Activated effector memory CD4-positive, alpha-beta T cell treated with Interleukin-2 at 50 U/mL for 16 hours (primary cell): ENCODE measurements around the gene OR5H2.
"Not testable (repeated sequence)": the region's sequence is repeated elsewhere in the genome, so short reads cannot be mapped to it uniquely, and the experiment has no call there.

Experiments used
- DNase-seq: peaks from one replicate; pipeline ENCODE4 v3.0.0-alpha.2; 2020

The OR5H2 gene

DNA sequence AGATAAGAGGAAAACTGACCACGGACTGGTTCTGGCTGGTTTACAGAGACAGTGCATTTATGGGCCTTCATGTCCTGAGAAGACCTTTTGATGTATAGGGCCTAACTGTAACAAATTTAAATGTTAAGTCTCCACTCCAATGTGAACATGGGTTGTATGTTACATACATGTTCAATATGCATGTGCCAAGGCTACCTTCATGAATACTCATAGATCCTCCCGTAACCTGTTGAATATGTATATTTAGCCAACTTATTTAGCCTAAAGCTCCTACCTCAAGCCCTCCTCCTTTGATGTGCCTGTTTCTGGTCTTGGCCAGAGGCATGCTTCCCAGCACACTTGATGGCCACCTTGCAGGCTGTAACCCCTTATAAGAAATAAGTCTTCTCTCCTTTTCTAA, at the start of gene OR5H2:
TSS of gene OR5H2 (plus strand) at position 301 of the 400 bp plus-strand sequence. CDS start 398 bp downstream, outside the sequence.
- no peak for DNase-seq

DNA sequence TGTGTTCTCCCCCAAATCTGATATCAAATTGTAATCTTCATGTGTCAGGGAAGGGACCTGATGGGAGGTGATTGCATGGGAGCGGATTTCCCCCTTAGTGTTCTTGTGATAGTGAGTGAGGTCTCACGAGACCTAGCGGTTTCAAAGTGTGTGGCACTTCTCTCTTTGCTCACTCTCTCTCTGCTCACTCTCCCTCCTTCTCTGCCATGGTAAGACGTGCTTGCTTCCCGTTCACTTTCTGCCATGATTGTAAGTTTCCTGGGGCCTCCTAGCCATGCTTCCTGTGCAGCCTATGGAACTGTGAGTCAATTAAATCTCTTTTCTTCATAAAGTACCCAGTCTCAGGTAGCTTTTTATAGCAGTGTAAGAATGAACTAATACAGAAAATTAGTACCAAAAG, 48.8 kb upstream of the OR5H2 start:
- DNase-seq: no peak

DNA sequence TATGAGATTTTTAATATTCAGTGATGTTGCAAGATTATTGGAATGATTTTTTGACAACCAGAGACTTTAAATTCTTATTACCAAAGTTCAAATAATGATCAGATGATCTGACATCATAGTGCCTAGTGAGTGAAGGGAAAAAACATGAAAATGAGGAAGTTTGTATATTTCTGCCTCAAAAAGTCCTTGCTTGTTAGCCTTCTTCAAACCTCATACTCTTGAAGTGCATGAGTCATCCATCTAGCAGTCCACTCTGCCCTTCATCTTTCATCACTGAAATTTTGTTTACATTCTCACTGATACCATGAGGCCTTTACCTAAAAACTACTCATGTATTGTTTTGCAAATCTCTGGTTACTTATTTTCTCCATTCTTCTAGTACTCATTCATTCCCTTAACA, 42.2 kb upstream of the OR5H2 start:
- DNase-seq: no peak

DNA sequence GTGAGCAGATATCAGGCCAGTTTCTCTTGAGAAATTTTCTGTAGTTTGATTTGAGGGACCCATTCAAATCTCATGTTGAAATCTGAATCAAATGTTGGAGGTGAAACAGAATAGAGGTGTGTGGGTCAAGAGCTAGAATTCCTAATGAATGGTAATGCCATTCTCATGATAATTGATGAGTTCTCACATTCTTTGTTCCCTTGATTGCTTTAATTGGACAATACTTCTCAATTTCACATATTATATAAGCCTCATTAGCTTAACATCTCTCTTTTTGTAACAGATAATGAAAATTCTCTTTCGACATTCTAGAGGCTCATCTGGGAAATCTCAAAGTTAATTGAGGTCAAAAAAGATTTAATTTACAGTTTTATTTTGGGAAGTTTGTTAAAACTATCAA, 40.1 kb upstream of the OR5H2 start:
- no peak for DNase-seq

DNA sequence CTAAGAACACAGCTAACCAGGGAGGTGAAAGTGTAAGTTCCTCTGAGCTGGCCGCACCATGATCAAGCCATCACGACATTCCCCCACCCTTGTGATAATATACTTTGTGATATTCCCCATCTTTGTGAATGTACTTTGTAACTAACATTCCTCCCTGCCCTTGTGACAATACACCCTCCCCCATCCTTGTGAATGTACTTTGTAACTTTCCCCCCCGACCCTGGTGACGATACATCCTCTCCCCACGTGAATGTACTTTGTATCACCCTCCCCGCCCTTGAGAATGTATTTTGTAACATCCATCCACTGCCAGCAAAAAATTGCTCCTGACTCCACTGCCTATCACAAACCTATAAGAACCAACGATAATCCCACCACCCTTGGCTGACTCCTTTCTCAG, 38.5 kb upstream of the OR5H2 start:
- no peak for DNase-seq

DNA sequence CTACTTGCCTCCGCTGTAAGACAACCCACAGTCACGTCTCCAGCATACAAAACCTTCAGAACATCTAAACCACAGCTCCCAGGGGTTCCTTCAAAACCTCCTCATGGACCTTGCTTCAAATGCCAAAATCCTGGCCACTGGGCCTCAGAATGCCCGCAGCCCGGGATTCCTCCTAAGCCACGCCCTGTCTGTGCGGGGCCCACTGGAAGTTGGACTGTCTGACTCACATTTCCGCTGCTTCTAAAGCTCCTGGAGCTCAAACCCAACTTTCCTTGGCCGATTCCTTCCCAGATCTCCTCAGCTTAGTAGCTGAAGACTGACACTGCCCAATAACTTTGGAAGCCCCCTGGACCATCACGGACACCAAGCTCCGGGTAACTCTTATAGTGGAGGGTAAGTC, 36.2 kb upstream of the OR5H2 start:
- no peak for DNase-seq

DNA sequence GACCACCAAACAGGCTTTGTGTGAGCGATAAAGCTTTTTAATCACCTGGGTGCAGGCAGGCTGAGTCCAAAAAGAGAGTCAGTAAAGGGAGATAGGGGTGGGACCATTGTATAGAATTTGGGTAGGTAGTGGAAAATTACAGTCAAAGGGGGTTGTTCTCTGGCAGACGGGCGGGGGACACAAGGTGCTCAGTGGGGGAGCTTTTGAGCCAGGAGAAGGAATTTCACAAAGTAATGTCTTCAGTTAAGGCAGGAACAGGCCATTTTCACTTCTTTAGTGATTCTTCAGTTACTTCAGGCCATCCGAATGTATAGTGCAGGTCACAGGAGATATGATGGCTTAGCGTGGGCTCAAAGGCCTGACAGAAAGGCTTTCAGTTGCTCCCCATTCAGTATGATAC, 26.3 kb upstream of the OR5H2 start:
- DNase-seq: not testable (repeated sequence)

DNA sequence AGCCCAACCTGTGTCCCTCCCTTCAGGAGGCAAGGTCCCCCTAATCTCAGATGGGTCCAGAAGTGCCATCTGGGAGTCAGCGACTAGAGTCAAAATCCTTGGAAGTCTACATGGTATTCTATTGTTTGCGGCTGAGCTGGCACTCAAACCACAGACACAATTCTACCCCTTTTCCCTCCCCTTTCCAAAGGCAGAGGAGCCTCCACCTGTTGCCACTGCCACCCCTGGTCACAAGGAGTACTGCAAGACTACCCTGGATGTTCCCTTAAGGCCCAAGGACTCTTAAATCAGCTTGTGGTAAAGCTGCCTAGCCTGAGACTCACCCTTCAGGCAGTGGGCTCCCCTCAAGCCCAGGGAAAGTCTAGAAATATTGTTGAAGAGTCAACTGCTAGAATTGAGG, 22.6 kb upstream of the OR5H2 start:
- no peak for DNase-seq

DNA sequence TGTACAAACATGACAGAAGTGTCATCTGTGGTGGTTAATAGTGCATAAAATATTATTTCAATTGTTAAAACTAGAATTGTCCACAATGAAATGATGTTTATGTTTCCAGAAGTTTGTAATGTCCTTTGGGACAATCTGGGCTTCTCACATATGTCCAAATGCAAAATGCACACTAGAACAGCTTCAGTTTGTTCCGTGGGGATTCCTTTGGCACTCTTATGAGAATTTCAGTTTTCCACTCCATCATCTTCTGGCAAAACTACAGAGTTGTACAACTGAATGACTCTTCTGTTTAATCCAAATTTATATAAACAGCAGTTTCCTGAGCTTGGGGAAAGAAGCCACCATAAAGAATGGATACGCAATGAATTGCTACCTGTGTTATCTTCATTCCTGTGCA, 20.3 kb upstream of the OR5H2 start:
- no peak for DNase-seq

DNA sequence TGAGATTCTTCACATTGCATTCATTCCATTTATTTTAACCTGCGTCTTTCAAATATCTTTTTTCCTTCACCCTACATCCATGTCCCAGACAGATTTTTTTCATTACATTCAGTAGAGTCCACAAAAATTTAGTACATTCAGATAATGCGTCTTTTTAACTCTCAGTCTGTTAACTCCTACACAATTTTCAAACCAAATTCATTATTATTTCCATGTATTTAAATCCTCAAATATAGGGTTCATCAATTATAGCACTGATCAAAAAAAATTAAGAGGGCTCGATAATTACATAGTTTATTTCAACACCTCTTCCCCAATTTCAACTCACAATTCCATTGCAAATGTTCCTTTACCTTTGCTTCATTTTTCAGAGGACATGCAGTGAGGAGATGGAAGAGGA, 18.4 kb upstream of the OR5H2 start, which contains the start of gene OR5H6:
TSS of gene OR5H6 (plus strand) at position 301 of the 400 bp plus-strand sequence. CDS start at position 390, 89 bp downstream.
- DNase-seq: no peak

DNA sequence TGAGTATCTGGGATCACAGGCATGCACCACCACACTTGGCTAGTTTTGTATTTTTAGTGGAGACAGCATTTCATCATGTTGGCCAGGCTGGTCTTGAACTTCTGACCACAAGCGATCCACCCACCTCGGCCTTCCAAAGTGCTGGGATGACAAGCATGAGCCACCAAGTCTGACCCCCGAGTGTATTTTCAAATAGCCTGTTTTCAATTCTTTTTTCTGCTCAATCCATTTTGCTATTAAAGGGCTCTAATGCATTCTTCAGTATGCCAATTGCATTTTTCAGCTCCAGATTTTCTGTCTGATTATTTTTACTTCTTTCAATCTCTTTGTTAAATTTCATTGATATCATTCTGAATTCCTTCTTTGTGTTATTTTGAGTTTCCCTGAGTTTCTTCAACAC, 12.5 kb upstream of the OR5H2 start:
- no peak for DNase-seq

DNA sequence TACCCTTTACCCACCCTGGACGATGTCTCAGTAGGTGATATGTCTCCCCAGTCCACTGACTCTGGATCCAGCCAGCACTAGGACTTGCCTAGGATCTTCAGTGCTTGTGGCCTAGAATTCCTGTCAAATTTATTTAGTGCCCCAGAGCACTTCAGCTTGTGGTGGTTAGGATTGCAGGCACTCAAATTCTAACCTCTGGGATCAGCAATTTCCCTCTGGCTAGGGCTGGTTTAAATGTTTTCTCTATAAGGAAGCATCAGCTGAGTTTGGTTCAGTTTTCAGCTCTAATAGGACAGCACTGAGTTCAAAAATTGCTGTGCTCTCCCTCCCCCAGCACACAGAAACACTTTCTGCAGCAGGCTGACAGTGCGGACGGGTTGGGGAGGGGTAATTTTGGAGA, 10.2 kb upstream of the OR5H2 start:
- no peak for DNase-seq

DNA sequence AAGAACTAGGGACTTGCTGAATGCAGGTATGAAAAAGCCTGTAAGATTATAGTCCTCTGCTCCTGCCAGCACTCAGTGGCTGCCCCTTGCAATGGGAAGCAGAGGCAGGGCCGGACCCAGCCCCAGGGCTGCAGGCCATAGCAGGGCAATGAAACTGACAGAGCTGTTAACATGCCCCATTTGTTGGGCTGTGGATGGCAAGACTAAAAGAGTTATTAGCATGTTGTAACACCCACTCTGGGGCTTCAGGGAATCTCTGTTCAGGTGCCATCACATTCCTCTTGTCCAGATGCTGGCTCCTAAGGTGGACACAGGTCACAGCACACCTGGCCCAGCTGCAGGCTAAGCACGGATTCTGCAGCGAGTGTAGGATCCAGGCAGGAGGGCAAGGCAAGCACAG, 7.4 kb upstream of the OR5H2 start:
- DNase-seq: no peak

DNA sequence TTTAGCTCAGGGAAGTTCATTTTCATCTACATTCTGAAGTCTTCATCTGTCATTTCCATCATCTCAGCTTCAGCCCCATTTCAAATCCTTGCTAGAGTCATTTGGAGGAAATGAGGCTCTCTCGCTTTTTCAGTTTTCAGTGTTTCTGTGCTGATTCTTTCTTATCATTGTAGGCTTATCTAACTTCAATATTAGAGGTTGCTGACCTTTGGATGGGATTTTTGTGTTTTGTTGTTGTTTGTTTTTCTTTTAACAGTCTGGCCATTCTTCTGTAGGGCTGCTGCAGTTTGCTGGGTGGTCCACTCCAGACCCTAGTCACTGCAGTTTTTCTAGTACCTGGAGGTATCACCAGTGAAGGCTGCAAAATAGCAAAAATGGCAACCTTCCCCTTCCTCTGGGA, 8.6 kb downstream of the OR5H2 start:
- DNase-seq: no peak

DNA sequence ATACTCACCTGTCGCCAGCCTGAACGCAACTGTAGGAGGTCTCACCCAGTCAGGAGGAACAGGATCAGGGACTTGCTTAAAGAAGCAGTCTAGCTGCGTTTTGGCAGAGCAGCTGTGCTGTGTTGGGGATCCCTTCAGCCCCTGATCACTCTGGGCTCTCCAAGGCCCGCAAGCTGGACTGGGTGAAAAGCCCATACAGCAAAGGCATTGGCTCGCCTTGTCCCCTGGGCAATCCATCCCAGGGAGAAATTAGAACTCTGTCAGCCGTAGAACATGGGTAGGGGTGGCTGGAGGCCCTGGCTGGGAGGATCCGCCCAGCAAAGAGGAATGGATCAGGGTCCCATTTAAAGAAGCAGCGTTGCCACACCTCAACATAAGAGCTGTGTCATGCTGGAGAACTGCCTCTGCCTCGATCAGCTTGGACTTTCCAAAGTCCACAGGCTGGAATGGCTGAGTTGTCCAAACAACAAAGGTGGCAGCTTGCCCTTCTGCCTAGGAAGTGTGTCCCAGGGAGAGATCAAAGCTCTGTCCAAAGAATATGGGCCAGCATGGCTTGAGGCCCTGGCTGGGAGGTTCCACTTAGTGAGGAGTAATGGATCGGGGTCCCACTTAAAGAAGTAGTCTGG, 9.1 kb downstream of the OR5H2 start:
- DNase-seq: no peak

DNA sequence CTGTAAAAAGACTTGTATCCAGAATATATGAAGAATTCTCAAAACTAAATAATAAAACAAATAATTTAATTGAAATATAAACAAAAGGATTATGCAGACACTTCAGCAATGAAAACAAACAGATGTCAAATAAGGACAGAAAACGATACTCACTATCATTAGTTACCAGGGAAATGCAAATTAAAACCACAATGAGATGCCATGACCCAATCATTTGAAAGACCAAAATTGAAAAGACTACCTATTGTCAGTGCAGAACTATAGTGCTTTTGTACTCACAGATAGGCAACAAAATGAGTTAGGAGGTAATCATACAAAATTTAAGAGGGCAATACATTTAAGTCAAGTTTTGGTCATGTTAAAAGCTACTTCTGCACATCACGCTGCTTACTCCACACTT, 39.8 kb downstream of the OR5H2 start:
- no peak for DNase-seq

DNA sequence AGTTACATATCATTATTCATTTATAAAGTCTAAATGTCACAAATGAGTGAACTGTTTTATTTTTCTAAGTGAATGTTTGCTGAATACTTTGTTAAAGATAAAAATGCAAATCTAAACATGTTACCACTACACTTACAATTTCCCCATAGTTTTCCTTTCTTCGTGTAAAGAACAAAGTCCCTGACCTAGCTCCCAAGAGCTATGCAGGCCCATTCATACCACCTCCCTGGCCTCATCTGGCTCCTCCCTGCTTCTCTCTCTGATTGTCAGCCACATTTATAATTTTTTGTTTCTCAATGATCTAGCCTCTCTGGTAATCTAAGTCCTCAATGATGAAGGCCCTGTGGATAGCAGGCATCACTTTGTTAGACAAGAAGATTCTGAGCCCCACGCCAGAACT, 40.4 kb downstream of the OR5H2 start:
- DNase-seq: no peak

DNA sequence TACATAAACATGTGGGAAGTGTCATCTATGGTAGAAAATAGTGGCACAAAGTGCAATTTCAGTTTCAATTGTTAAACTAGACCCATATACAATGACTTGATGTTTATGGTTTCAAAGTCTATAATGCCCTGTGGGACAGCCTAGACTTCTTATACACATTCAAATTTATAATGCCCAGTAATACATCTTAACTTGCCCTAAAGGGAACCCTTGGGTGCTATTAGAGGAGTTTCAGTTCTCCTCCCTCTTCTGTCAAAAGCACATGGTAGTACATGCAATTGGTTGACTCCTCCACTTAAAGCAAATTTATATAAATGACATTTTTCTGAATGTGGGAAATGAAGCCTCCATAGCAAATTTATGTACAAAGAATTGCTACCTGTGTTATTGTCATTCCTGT, 41.1 kb downstream of the OR5H2 start:
- no peak for DNase-seq

DNA sequence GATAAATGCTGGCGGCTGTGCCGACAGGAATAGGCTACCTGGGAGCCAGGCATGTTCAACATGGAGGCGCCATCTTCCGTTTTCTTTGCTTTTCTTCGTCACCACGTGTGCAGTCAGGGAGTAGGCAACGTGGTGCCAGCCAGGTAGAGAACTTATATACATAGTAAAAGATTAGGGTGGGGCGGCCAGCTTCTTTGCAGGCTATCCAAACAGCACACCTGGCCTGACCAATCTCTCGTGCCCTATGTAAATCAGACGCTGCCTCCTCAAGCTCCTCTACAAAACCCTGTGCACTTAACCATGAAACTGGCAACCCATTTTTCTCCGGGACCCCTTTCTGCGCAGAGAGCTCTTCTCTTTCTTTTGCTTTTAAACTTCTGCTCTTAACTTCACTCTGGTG, 42.8 kb downstream of the OR5H2 start:
- no peak for DNase-seq

DNA sequence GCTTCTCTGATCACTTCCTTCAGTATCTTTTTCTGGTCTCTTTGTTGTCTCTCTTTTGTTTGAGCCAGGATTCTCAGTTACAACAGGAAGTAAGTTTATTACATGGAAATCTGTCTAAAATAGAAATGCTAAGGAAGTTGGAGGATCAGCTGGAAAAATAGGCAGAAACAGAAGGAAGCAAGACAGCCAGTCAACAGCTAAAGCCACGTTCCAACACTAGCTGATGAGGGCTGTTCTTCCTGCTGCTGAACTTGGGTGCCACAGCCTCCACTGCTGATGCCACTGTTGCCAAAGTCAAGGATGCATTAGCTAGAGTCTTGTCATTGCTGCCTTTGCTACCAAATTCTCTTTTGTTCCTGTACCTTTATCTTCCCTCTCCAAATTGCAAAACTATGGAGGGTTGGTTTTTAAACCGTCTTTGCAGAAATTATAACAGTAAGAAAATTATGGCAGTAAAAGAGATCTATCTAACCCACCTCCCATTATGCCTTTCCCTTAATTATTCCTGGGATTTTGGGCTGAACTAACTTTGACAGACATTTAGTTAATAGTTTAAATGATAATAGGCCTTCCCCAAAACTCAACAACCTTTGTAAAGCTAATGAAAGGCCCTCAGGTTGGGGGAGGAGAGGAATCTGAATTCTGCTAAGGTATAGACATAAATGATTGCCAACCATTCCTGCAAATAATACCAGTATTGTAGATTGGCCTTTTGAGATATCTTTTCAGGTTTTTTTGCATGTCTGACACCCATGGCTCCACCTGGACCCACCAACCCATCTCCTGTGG, 44.0 kb downstream of the OR5H2 start:
- DNase-seq: no peak

DNA sequence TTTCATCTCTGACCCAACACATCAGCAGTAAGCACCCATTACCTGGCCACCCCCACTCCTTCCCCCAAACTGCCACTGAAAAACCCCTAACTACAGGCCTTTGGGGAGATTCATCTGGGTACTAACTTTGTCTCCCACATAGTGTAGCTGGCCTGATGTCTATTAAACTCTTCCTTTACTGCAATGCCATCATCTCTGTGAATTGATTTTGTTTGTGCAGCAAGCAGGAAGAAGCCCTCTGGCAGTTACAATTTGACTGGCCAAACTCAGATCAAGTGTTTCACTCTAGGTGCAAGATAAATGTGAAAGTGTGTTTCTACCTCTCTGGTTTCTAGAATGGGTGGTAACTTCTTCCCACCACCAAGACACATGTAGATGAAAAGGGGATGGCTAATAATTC, 44.6 kb downstream of the OR5H2 start:
- DNase-seq: no peak

DNA sequence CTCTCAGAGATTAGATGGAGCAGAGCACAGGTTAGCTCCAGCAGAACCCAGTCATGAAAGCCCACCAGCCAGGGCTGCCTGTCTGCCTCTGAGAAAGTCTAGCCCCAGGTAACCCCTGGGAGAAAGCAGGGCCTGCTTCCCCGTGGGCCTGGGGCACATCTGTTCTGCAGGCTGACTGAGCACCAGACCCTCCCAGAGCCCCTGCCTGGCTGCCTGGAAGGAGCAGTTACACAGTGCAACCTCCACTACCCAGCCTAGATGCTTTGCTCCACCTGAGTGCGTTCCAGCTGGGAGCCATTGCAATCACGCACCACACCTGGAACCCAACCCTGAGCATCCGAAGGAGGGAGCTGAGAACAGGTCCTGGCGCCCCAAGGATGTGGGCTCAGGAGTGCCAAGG, 46.6 kb downstream of the OR5H2 start:
- DNase-seq: no peak

DNA sequence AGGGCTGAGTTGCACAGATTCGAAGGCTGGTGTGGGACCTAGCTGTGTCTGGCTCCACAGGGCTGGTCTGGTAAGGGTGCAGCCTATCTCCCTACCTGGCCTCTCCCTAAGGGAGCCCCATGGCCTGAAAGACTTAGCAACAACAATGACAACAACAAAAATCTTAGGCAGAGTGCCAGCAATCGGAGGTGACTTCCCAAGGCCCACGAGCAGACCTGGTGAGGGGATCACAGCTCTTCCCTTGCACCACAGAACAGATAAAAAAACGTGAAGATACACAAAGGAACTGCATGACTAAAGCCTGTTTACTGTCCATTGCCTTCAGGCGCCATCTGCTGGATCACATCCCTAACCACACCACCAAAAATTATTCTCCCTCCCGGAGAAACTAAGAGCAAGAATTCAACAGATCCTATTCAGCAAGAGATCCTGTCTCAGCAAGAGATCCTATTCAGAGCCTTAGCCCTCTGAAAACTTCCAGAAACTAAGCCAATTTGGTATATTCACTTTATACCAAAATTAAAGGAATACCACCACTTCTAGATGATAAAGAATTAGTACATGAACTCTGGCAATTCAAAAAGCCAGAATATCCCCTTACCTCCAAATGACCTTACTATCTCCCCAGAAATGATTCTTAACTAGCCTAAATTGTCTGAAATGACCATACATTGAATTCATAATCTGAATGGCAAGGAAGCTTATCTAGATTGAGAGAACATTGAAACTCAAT, 47.3 kb downstream of the OR5H2 start:
- DNase-seq: peak; percentile 13

DNA sequence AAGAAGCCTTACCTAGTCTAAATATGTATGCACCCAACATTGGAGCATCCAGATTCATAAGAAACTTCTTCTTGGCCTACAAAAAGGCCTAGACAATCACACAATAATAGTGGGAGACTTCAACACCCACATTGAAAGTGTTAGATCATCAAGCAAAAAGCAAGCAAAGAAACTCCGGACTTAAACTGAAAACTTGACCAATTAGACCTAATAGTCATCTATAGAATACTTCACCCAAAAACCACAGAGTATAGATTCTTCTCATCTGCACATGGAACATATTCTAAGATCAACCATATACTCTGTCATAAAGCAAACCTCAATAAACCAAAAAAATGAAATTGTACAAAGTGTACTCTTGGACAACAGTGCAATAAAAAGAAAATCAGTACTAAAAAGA, 49.0 kb downstream of the OR5H2 start:
- no peak for DNase-seq
